Metanephros (tissue), 2 donors: ENCODE measurements around the gene MPRIP. TPM values are rescaled to one million over a fixed set of nuclear protein-coding genes. Genes with fewer than 3 reads are reported as not detected.

Experiments used
- small RNA-seq: library from RNA; depleted of rRNA; stranded (forward); fragments of <200 nt; gene quantifications from one replicate; pipeline ENCODE3, GENCODE V24; 2014; ENCODE audit warnings: low replicate concordance
- total RNA-seq: library from RNA; depleted of rRNA; stranded (reverse); fragments of >200 nt; gene quantifications from one replicate; pipeline ENCODE4 v1.2.3, GENCODE V29; 2014

Gene MPRIP, protein sequence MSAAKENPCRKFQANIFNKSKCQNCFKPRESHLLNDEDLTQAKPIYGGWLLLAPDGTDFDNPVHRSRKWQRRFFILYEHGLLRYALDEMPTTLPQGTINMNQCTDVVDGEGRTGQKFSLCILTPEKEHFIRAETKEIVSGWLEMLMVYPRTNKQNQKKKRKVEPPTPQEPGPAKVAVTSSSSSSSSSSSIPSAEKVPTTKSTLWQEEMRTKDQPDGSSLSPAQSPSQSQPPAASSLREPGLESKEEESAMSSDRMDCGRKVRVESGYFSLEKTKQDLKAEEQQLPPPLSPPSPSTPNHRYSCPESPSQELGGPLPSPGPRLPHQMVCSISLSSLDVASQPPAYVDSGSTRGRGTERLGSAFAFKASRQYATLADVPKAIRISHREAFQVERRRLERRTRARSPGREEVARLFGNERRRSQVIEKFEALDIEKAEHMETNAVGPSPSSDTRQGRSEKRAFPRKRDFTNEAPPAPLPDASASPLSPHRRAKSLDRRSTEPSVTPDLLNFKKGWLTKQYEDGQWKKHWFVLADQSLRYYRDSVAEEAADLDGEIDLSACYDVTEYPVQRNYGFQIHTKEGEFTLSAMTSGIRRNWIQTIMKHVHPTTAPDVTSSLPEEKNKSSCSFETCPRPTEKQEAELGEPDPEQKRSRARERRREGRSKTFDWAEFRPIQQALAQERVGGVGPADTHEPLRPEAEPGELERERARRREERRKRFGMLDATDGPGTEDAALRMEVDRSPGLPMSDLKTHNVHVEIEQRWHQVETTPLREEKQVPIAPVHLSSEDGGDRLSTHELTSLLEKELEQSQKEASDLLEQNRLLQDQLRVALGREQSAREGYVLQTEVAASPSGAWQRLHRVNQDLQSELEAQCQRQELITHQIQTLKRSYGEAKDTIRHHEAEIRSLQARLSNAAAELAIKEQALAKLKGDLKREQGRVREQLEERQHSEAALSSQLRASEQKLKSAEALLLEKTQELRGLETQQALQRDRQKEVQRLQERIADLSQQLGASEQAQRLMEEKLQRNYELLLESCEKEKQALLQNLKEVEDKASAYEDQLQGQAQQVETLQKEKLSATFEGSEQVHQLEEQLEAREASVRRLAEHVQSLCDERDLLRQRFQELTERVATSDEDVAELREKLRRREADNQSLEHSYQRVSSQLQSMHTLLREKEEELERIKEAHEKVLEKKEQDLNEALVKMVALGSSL (N-terminal part only)
- 134 TPM for total RNA-seq

DNA sequence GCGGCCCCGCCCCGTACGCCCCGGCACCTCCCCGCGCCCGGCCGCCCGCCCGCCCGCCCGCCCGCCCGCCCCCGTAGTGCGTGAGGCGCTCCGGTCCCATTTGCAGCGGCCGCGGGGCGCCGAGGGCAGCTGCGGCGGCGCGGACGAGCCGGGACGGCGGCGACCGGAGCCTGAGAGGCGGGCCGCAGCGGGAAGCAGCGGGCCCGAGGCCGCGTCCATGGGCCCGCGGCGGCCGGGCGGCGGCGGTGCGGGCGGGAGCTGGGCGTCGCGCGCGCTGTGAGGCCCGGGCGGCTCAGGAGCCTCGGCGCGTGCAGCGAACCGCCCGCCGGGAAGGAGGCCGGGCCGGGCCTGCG lies at the start of gene MPRIP:
Gene MPRIP, plus strand, starts transcription at position 74 of the 353 bp plus-strand sequence. CDS start 392 bp downstream, outside the sequence.

DNA sequence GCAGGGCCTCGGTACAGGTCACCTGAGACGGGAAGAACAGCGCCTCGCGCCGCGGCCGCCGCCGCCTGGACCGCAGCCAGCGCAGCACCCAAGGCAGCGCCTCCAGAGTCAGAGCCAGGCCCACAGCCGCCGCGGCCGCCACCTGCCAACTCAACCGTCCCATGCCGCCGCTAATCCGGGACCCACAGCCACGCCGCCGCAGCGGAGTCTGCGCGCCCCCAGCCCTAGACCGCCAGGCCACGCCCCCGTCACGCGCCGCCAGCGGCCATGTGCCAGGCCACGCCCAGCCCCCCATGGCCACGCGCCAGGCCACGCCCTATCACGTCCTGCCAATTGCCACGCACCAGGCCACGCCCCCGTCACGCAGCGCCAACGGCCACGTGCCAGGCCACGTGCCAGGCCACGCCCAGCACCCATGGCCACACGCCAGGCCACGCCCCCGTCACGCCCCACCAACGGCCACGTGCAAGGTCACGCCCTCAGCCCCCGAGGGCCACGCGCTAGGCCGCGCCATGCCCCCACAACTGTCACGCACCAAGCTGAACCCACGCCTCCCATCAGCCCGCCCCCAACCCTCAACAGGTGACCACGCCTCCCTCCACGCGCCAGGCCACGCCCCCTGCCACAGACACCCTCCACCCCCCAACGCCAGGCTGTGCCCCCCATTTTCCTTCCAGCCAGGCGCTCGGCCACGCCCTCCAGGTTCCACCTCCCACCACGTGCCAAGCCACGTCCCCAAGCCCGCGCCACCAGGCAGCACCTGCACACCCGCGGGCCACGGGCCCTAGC lies 164.1 kb downstream of the MPRIP start, which contains the start of gene PLD6:
Gene PLD6, minus strand, starts transcription at position 210 of the 789 bp plus-strand sequence. Its CDS starts 47 bp downstream, at position 163.

DNA sequence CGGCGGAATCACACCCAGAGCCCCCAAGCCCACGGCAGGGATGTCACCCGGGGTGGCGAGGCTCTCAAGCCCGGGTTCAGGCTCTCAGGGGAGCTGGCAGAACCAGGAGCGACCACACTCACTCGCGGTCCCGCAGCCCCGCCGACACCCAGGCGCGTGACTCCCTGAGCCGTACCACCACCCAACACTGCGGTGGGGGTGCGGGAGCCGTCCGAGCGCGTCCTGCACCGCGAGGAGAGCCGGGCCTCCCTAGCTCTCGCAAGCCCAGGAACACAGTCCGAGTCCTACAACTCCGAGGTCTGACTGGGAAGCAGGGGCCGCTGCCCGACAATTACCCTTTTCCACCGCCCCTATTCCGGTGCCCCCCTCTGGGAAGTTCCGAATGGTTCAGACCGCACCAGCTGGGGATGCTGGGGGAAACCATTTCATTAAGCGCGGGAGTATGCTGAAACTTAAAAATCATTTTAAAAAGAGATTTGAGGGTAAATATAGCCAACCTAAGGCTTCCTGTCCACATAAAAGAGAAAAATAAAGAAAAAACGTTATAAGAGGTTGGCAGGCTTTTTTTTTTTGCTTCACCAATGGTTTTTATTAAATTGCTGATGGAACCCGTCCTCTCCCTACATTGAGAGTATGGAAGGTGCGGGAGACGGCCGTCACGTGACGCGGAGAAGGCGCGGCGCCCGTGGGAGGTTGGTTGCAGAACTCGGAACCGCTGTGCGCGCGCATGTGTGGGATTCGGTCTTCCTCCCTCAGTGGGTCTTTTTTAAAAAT lies 195.0 kb downstream of the MPRIP start, which contains the start of gene FLCN:
Gene FLCN, minus strand, starts transcription at position 143 of the 774 bp plus-strand sequence. CDS start 9,031 bp downstream, outside the sequence.

Small RNAs within 50 kb of the gene (small RNA-seq; reads per million reads assigned to genes)
- not detected for gene RNU6-767P

Other genes starting within 250 kb of the MPRIP start
- not detected for gene TNFRSF13B, start 70.3 kb upstream of the MPRIP start, total RNA-seq
- gene PLD6, start 163.9 kb downstream of the MPRIP start, total RNA-seq: 4.6 TPM
- 85.7 TPM for gene FLCN, start 194.7 kb downstream of the MPRIP start, total RNA-seq
- 51.6 TPM for gene COPS3, start 238.8 kb downstream of the MPRIP start, total RNA-seq